ENCODE data around the gene RRM1. TPM values are rescaled to one million over a fixed set of nuclear protein-coding genes. Genes with fewer than 3 reads are reported as not detected.

Gene RRM1
- total and polyA plus RNA-seq, 9 of the 15 experiments (the other 6 are each of a cell fraction or from before 2014, with no cell fraction given): 113 to 270 (median 163) TPM

GRCh38 chr11:4161305-4161704 is 66.7 kb downstream of the RRM1 start:
- POLR2A ChIA-PET: no interaction called here
- Histone ChIP-seq H3K4me3 (no peak overlapping the region), H3K79me2 (ENCODE audit: control insufficient read depth, insufficient read depth, low read length) (no peaks in the 10 kb centered on the region), H3K9ac (ENCODE audit: insufficient read depth in 1 of 2, low read depth in 2 of 2, low read length in 2 of 2) (no peak overlapping the region), H3K4me2 (ENCODE audit: insufficient read depth, low read length) (no peak overlapping the region; the same call in 1 of the 2 replicates), H3K4me1 (replicated peaks in 1 of 2; ENCODE audit: control insufficient read depth in 2 of 2, insufficient read depth in 2 of 2, low read length in 2 of 2) (peaks cover 0 to 16% of the 10 kb centered on the region in 2 experiments; a peak in 2 of 5 replicates), H3K27ac (ENCODE audit: extremely low read depth, low read depth, low read length) (no peak overlapping the region), H3K27me3 (ENCODE audit: control insufficient read depth in 2 of 2, insufficient read depth in 2 of 2, low read length in 2 of 2) (no peaks in the 10 kb centered on the region; a peak in 2 of 5 replicates), H2AFZ (ENCODE audit: low read depth, low read length) (peak overlapping the region; percentile 29), H3K36me3 (ENCODE audit: control insufficient read depth, insufficient read depth, low read length) (no peaks in the 10 kb centered on the region), H4K20me1 (replicated peaks; ENCODE audit: control insufficient read depth, insufficient read depth, low read length) (no peaks in the 10 kb centered on the region), H3K9me3 (replicated peaks; ENCODE audit: control insufficient read depth, insufficient read depth, low read depth, low read length) (no peaks in the 10 kb centered on the region), H3K9me1 (ENCODE audit: control insufficient read depth, insufficient read depth, low read length) (no peaks in the 10 kb centered on the region)
- intact Hi-C loops (cut with micrococcal nuclease): no loop called here
- whole genome bisulfite sequencing (ENCODE audit: insufficient coverage, low coverage, missing lambda C conversion rate): 13% methylated on average over 1 of the region's 1 CpG
- FAIRE-seq (no peak), DNase-seq (ENCODE audit: extremely low read depth in 1 of 4, low spot score in 3 of 4) (peak in 1 of 4 experiments; percentile 27), ATAC-seq (peak; percentile 47)
- BruUV-seq (replicated peaks): no TSS peak
- CTCF ChIA-PET (ENCODE audit: low intra/inter-chr PET ratio): no interaction called here
- in situ Hi-C loops (cut with MboI): no loop called here
- TF ChIP-seq GTF2B (IDR thresholded peaks at IDR 0.05; ENCODE audit: extremely low read depth, insufficient read length) (peak; percentile 17), ZNF134 (CRISPR knock-in tag; conservative IDR thresholded peaks at IDR 0.05) (no peak), TAL1 (IDR thresholded peaks at IDR 0.05) (peak; percentile 45), SOX6 (IDR thresholded peaks at IDR 0.05) (peak; percentile 24; the same call in 1 of the 2 replicates), JUND (IDR thresholded peaks at IDR 0.05; ENCODE audit: borderline replicate concordance, low read depth, low read length) (0 out of 2 replicates have a peak, but pooled peaks have one; percentile 12), JUND (tag; IDR thresholded peaks at IDR 0.05; ENCODE audit: borderline replicate concordance, low read depth, low read length) (no peak), RCOR1 (IDR thresholded peaks at IDR 0.05; ENCODE audit: borderline replicate concordance in 1 of 2, low read depth in 2 of 2, low read length in 2 of 2) (0 out of 4 replicates have a peak, but pooled peaks of 1 of the 2 experiments have one; percentile 9), PML (IDR thresholded peaks at IDR 0.05; ENCODE audit: low read length) (peak; percentile 47; the same call in 1 of the 2 replicates), FOXA3 (CRISPR knock-in tag; conservative IDR thresholded peaks at IDR 0.05 in 1 of 2, IDR thresholded peaks at IDR 0.05 in 1 of 2) (0 out of 4 replicates have a peak, but pooled peaks of 1 of the 2 experiments have one; percentile 23), ZNF592 (IDR thresholded peaks at IDR 0.05) (no peak), CBFA2T3 (IDR thresholded peaks at IDR 0.05) (peak; percentile 29; the same call in 1 of the 2 replicates), TEAD4 (IDR thresholded peaks at IDR 0.05; ENCODE audit: low read length) (peak; percentile 36; the same call in 1 of the 2 replicates), TEAD4 (CRISPR knock-in tag; IDR thresholded peaks at IDR 0.05; ENCODE audit: borderline replicate concordance) (no peak), CTBP1 (IDR thresholded peaks at IDR 0.05; ENCODE audit: borderline replicate concordance) (peak; percentile 78; the same call in 1 of the 2 replicates), TBP (optimal IDR thresholded peaks at IDR 0.05; ENCODE audit: low read depth, low read length) (peak; percentile 80), ARID1B (IDR thresholded peaks at IDR 0.05) (peak; percentile 52; the same call in 1 of the 2 replicates), SREBF1 (IDR thresholded peaks at IDR 0.05; ENCODE audit: borderline replicate concordance, low read depth, low read length) (no peak), POLR2AphosphoS5 (IDR thresholded peaks at IDR 0.05; ENCODE audit: control insufficient read depth, insufficient read depth, low read depth, low read length) (peak; percentile 42; the same call in 1 of the 2 replicates), SMARCE1 (IDR thresholded peaks at IDR 0.05) (peak; percentile 17; the same call in 1 of the 2 replicates), RAD21 (CRISPR knock-in tag; conservative IDR thresholded peaks at IDR 0.05 in 1 of 2, IDR thresholded peaks at IDR 0.05 in 1 of 2) (0 out of 4 replicates have a peak, but pooled peaks of 1 of the 2 experiments have one; percentile 13)
